ENCODE results near the gene ESPL1.
A peak's percentile ranks its signal among the peaks of the same experiment; 100 is the strongest.

The ESPL1 gene

GRCh38 chr12:53255996-53256395 is 12.1 kb upstream of the ESPL1 start:
- DNase-seq (ENCODE audit: extremely low read depth in 1 of 2, low read depth in 1 of 2), result no peak

GRCh38 chr12:53258541-53259539 is 9.3 kb upstream of the ESPL1 start:
- no peak for DNase-seq (ENCODE audit: extremely low read depth in 1 of 2, low read depth in 1 of 2)

- DNase-seq (ENCODE audit: extremely low read depth in 1 of 2, low read depth in 1 of 2), result no peak
Measured at GRCh38 chr12:53259891-53260290, 8.2 kb upstream of the ESPL1 start.

DNA sequence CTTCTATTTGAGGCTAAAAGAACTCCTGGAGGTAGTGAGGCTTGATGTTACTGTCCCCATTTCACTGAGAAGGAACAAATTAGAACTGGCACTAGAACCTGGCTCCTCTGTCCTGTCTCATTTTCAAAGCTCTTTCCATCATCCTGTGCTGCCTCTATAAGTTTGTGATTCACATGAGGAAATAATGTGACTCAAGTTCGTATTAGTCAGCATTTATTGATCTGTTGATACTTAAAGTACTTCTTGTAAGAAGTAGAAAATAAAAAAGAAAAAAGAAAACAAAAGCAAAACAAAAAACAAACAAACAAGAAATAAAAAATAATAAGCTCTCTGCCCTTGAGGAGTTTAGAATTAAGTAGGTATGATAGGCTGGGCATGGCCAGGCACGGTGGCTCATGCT is 2.3 kb upstream of the ESPL1 start:
- DNase-seq (ENCODE audit: extremely low read depth in 1 of 2, low read depth in 1 of 2), result no peak

DNA sequence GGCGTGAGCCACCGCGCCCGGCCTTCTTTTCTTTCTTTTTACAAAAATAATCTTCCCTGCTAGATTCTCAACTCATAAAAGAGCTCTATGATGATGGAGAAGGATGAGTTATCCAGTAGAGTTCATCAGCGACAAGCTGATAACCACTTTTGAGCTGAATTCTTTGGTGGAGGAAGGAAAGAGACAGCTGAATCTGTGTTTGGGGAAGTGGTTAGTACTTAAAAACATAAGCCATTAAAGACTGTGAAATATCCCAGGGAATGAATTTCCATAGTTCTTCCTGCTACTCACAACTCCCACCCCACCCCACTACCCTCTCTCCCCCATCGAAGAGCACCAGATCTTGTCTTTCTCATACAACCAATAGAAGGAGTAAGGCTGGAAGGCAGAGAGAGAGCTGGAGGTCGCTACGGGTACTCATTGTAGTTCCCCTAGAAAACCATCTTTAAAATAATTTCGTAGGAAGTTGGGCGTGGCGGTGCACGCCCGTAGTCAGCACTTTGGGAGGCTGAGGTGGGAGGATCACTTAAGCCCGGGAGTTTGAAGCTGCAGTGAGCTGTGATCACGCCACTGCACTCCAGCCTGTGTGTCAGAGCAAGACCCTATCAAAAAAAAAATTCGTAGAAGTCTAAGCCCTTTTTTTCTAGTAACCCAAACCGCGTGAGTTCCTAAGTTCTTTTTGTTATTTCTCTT is 647 bp upstream of the ESPL1 start:
- no peak for DNase-seq (ENCODE audit: extremely low read depth in 1 of 2, low read depth in 1 of 2)

DNA sequence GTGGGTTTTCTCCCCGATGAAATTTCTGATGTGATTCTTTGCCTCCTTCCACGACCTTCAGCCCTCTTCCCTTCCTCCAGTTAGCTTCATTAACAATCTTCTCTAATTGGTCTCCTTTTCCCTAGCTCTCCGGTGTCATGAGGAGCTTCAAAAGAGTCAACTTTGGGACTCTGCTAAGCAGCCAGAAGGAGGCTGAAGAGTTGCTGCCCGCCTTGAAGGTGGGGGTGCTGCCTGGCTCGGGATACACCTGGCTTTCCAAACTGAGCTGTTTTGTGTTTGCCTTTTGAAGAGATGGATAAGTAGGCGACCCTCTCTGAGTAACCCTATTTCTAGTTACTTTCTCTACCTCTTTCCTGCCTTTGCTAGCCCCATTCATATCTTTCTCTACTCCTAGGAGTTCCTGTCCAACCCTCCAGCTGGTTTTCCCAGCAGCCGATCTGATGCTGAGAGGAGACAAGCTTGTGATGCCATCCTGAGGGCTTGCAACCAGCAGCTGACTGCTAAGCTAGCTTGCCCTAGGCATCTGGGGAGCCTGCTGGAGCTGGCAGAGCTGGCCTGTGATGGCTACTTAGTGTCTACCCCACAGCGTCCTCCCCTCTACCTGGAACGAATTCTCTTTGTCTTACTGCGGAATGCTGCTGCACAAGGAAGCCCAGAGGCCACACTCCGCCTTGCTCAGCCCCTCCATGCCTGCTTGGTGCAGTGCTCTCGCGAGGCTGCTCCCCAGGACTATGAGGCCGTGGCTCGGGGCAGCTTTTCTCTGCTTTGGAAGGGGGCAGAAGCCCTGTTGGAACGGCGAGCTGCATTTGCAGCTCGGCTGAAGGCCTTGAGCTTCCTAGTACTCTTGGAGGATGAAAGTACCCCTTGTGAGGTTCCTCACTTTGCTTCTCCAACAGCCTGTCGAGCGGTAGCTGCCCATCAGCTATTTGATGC is 797 bp downstream of the ESPL1 start:
- DNase-seq (ENCODE audit: extremely low read depth in 1 of 2, low read depth in 1 of 2), result no peak

GRCh38 chr12:53274445-53274844 is 6.3 kb downstream of the ESPL1 start:
- no peak for DNase-seq (ENCODE audit: extremely low read depth in 1 of 2, low read depth in 1 of 2)

- DNase-seq (ENCODE audit: extremely low read depth in 1 of 2, low read depth in 1 of 2), result no peak
Measured at GRCh38 chr12:53276511-53276910, 8.4 kb downstream of the ESPL1 start.

DNA sequence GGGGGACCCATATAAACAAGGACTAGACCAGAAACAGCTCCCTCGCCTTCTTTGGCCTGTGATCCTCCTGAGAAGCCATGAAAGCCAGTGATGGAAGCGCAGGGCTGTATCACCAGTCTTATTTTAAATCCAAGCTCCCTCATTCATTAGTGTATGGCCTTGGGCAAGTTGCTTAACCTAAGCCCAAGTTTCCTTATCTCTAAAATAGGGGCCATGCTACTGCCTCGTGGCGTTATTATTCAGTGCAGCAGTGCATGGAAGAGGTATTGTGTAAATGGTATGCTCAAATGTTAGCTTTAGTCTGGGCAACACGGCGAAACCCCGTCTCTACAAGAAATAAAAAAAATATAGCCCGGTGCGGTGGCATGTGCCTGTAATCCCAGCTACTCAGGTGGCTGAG is 9.9 kb downstream of the ESPL1 start:
- no peak for DNase-seq (ENCODE audit: extremely low read depth in 1 of 2, low read depth in 1 of 2)

- DNase-seq (ENCODE audit: extremely low read depth in 1 of 2, low read depth in 1 of 2), result no peak
Measured at GRCh38 chr12:53279283-53279869, 11.3 kb downstream of the ESPL1 start.

- DNase-seq (ENCODE audit: extremely low read depth in 1 of 2, low read depth in 1 of 2), result no peak
Measured at GRCh38 chr12:53279888-53280498, 11.9 kb downstream of the ESPL1 start.

DNA sequence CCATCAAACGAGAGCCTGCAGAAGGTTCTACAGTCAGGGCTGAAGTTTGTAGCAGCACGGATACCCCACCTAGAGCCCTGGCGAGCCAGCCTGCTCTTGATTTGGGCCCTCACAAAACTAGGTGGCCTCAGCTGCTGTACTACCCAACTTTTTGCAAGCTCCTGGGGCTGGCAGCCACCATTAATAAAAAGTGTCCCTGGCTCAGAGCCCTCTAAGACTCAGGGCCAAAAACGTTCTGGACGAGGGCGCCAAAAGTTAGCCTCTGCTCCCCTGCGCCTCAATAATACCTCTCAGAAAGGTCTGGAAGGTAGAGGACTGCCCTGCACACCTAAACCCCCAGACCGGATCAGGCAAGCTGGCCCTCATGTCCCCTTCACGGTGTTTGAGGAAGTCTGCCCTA is 18.3 kb downstream of the ESPL1 start:
- no peak for DNase-seq (ENCODE audit: extremely low read depth in 1 of 2, low read depth in 1 of 2)

DNA sequence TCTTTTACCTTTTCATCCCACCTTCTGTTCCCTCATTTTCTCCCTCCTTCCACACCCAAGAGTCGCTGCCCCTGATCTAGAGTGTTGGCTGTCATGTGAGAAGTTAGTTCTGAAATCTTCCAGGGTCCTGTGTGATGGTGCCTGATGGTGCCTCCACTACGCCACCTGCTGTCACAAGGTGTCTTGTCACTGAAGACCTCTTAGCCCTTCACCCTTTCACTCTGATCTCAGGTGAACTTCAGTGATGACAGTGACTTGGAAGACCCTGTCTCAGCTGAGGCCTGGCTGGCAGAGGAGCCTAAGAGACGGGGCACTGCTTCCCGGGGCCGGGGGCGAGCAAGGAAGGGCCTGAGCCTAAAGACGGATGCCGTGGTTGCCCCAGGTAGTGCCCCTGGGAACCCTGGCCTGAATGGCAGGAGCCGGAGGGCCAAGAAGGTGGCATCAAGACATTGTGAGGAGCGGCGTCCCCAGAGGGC is 19.7 kb downstream of the ESPL1 start:
- DNase-seq (ENCODE audit: extremely low read depth in 1 of 2, low read depth in 1 of 2), result peak; percentile 28 to 55

DNA sequence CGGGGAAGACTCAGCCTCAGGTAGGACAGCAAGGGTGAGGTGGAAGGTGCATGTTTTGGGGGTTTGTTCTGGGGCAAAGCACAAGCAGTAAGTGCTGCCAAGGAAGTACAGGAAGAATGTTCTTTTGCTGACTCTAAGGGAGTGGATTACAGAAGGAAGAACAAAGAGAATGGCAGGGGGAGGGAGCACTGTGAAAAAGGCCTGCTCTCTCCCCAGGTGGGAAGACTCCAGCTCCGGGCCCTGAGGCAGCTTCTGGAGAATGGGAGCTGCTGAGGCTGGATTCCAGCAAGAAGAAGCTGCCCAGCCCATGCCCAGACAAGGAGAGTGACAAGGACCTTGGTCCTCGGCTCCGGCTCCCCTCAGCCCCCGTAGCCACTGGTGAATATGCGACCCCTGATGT is 20.2 kb downstream of the ESPL1 start:
- DNase-seq (ENCODE audit: extremely low read depth in 1 of 2, low read depth in 1 of 2), result no peak

GRCh38 chr12:53289891-53290290 is 21.8 kb downstream of the ESPL1 start:
- DNase-seq (ENCODE audit: extremely low read depth in 1 of 2, low read depth in 1 of 2), result no peak

- DNase-seq (ENCODE audit: extremely low read depth in 1 of 2, low read depth in 1 of 2), result no peak
Measured at GRCh38 chr12:53290661-53291060, 22.6 kb downstream of the ESPL1 start.

GRCh38 chr12:53292426-53292825 is 24.3 kb downstream of the ESPL1 start:
- DNase-seq (ENCODE audit: extremely low read depth in 1 of 2, low read depth in 1 of 2), result no peak

DNA sequence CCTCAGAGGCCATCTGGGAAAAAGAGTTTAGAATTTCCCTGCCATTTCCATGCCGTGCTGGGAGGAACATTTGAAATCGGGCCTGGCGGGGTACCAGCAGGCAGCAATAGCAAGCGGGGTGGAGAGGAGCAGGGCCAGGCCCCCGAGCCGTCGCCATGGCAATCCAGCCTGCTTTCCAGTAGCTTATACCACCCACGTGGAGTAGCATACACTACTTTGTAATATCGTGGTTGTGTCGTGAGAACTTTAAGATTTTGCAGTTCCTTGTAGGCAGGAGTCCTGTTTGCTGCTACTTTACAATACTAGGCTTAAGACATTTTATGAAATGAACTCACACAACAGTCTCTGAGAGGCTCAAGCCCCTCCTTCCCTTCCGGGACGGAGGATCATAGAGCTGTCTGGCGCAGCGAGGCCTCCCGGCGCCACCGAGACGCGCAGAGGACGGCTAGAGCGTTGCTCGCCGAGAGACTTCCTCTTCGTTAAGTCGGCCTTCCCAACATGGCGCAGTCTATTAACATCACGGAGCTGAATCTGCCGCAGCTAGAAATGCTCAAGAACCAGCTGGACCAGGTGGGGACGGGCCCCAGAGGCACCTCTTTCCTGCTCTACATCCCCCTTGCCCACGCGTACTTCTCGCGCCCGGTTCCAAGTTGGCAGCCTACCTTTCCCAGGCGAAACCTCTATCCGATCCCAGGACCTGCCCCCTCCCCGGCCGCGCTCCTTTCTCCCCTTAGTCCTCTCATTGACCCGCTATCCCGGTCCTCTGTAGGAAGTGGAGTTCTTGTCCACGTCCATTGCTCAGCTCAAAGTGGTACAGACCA is 27.2 kb downstream of the ESPL1 start, which contains the start of gene PFDN5:
PFDN5 (plus strand) TSS at position 473 of the 821 bp plus-strand sequence; CDS start at position 499, 26 bp downstream.
- DNase-seq (ENCODE audit: extremely low read depth in 1 of 2, low read depth in 1 of 2), result peak; percentile 40 to 74

GRCh38 chr12:53295891-53296219 is 27.8 kb downstream of the ESPL1 start:
- no peak for DNase-seq (ENCODE audit: extremely low read depth in 1 of 2, low read depth in 1 of 2)
